NCI-H2081 treated with DMSO at 0.1 percent for 48 hours (cell line): Measurements from ENCODE around the gene PLCB3.

ENCODE experiments used
- DNase-seq: peaks from one replicate; lab custom pipeline; 2025; lab: John Stamatoyannopoulos, UW

The PLCB3 gene

DNA sequence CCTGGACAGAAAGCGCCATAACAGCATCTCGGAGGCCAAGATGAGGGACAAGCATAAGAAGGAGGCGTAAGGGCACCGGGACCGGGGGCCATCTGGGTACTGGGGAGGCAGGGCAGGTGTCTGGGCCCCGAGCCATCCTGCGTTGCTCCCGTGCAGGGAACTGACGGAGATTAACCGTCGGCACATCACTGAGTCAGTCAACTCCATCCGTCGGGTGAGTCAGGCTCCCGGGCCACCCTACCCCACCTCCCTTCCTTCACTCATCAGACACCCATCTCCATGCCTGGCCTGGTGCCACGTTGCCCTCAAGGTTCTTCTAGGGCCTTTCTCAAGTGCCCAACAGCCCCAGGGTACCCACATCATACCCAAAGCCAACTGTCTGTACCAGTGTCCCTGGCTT is 15.0 kb downstream of the PLCB3 start:
- no peak for DNase-seq

DNA sequence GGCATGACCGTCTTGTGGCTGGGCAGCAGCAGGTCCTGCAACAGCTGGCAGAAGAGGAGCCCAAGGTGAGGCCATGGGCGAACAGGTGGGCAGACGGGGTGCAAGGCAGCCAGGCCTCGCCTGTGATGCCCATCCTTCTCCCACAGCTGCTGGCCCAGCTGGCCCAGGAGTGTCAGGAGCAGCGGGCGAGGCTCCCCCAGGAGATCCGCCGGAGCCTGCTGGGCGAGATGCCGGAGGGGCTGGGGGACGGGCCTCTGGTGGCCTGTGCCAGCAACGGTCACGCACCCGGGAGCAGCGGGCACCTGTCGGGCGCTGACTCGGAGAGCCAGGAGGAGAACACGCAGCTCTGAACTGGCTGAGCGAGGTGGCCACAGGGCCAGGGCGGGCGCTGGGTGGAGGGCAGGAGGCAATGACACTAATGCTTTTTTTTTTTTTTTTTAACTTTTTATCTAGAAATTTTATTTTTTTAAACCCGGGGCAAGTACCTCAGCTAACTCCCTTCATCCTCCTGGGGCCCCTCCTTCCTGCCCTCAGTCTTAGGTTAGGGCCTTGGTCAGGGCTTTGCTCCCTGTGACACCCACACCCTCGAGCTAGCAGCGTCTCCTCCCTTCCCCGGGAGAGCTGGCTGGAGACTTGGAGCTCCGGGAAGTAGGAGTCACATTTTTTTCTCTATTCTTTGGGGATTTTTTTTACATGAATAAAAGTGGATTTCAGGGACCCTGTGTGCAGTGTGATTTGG is 16.0 kb downstream of the PLCB3 start:
- DNase-seq, result no peak

- DNase-seq, result no peak
These were observed 16.9 kb downstream of the PLCB3 start for GRCh38 chr11:64268025-64268892.

DNA sequence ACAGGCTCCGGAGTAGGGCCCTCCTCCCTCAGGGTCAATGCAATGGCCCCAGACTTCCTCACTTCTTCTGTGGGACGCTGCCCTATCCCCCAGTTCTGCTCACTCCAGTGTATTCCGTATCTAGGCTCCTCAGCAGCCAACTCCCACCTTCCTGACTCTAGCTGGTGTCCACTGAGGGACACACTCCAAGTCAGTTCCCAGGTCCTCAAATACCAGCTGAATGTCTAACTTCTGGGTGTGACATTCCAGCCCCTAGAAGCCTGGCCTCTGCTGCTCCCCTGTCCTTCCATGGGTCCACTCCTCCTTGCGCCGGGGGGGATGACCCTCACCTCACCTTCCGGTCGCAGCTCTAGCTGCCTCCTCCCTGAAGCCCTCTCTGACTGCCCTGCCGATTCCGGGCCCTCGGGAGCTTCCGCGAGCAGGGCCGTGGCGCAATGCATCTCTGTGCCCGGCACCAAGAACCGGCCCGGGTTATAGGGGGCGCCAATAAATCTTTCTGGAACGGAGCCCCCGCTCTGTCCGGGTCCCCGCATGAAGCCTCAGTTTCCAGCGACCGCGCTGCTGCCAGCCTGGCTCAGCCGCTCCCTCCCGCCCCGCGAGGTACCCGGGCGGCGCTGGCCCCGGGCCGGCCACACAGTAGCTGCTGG is 17.7 kb downstream of the PLCB3 start:
- DNase-seq, result no peak

DNA sequence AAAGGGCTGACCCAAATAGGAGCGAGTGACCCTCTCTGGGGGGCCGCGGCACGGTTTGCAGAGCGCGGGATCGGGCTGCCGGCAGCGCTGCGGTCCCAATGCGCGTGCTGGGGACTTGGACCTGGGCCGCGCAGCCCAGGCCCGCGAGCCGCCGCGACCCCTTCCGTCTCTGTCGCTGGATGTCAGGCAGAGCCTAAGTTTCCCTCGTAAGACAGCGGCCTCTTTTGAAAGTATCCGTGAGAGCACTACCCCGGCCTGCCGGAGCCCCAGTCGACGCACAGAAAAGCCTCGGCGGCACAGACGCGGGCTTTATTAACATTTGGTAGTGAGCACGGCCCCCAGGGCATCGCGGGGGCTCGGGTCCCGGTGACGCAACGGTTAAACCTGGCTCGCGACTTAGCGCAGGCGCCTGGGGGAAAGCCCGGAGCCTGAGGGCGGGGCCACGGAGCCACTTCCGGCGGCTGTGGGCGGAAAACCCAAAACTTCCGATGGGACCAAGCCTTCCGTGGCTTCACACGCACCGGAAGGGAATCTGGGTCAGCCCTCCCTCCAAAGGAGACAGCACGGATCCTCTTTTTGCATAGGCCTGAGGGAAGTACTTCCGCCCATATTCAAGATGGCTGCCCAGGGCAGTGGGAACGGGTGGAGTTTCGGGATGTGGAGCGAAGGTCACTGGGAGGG is 18.4 kb downstream of the PLCB3 start:
- peak; percentile 94 for DNase-seq

GRCh38 chr11:64275031-64275800 is 23.9 kb downstream of the PLCB3 start:
- no peak for DNase-seq

DNA sequence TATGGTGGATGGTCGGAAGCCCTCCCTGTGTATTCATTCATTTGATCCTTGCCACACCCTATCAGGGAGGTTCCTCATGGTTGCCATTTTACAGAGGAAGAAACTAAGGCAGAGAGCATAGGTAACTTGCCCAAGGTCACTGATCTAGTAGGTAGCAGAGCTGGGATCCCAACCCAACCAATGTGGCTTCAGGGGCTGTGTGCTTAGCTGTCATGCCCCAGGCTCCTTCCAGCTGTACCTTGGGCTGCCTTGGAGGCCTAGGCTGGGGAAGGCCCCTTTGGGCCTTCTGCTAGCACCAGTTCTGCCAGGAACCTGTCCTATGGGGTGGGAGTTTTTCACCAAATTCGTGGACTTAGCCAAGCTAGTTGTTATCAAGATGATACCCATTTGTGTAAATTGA is 24.5 kb downstream of the PLCB3 start:
- no peak for DNase-seq

- DNase-seq, result no peak
These were observed 25.5 kb downstream of the PLCB3 start for GRCh38 chr11:64276653-64277431.

GRCh38 chr11:64278576-64279190 is 27.4 kb downstream of the PLCB3 start:
- DNase-seq, result no peak

DNA sequence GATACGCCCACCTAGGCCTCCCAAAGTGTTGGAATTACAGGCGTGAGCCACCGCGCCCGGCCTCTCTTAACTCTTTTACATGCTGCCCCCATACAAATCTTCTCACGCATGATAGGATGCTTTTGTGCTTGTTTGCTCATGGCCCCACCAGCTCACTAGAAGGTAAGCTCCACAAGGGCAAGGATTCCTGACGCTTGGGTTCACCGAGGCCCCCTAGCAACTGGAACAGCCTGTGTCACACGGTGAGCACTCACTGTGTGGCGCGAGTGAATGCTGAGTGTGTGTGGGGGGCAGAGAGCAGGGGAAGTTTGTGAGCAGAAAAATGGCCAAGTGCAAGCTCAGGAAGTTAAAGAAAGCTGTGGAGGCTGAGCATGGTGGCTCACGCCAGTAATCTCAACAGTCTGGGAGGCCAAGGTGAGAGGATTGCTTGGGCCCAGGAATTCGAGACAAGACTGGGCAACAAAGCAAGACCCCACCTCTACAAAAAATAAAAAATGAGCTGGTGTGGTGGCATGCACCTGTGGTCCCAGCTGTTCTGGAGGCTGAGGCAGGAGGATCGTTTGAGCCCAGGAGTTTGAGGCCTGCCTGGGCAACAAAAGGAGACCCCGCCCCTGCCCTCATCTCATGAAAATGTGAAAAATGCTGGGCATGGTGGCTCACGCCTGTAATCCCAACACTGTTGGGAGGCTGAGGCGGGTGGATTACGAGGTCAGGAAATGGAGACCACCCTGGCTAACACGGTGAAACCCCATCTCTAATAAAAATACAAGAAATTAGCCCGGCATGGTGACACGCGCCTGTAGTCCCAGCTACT is 30.8 kb downstream of the PLCB3 start:
- DNase-seq, result no peak

- no peak for DNase-seq
These were observed 31.8 kb downstream of the PLCB3 start for GRCh38 chr11:64283092-64283491.

DNA sequence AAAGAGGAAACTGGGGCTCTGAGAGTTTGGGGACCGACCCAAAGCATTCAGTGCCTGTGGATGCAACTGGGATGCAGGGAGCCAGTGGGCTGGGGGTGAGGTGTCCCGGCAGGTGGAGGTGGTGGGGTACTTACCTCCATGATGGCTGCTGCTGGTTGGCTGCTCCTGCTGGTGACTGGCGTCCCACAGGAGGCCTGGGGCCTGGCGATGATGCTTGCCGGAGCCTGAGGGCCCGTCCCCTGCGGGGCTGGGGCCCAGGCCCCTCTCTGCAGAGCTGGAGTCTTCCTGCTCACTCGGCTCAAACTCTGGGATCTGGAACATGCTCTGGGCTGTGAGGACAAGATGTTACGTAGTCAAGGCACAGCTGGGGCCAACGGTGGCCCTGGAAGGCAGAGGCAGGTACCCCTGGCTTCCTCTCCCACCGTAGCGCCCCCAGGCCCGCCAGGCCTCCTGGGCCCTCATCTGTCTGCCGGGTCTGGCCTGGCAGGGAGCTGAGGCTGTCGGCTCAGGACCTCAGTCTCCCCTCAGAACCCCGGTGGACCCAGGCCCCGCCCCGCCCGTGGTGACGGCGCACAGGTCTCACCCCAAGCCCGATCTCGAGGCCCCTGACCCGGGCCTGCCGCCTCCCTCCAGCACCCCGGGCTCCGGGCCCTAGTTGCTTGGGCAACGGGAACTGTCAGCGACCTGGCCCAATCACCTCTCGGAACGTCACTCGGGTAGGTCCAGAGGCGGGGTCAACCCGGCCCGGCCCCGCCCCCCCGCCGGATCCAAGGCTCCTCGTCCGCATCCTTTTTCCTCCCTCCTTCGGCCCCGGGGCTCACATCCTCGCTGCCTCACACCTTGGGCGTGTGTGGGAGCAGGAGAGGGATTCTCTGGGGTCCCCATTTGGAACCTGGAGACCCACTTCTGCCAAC is 33.0 kb downstream of the PLCB3 start, which contains the start of gene BAD:
BAD (minus strand) TSS at position 618 of the 914 bp plus-strand sequence; CDS start at position 321, 297 bp downstream.
- peak; percentile 61 for DNase-seq

- no peak for DNase-seq
These were observed 33.9 kb downstream of the PLCB3 start, which contains the start of gene GPR137 for GRCh38 chr11:64284962-64285884. GPR137 (plus strand) TSS chr11:64285848; CDS start chr11:64286525, 677 bp downstream.

GRCh38 chr11:64285885-64286800 is 34.8 kb downstream of the PLCB3 start:
- DNase-seq, result no peak

DNA sequence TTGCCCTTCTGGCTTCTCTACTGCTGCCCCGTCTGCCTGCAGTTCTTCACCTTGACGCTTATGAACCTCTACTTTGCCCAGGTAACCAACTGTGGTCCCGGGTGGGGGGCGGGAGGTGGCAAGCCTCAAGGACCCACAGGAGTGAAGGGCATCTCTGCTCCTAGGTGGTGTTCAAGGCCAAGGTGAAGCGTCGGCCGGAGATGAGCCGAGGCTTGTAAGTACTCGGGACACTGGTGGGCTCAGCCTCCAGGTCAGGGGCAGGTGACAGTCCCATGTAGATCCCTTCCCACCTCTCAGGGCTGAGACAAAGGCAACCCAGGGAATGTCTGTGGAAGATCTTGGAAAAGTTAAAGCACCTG is 35.5 kb downstream of the PLCB3 start:
- DNase-seq, result no peak
